Uterus (tissue), 2 donors: ENCODE data around the gene S100A1.

Experiments
- POLR2A ChIP-seq, 2 donors: fragments of 450-650 bp; IDR thresholded peaks; one replicate each; pipeline ENCODE4 v1.6.1; 2016; ENCODE audit warnings: antibody characterized with exemption in 2 of 2, mild to moderate bottlenecking in 1 of 2, moderate library complexity in 1 of 2
- TF ChIP-seq, protein P1 (sequence below), 4 experiments: fragments of 200-600 bp in 2 of 4; fragments of 450-650 bp in 2 of 4; sonication (generic) in 2 of 4; IDR thresholded peaks; one replicate each; pipeline ENCODE4 v1.5.1; 2016 to 2019; ENCODE audit warnings: antibody characterized with exemption in 4 of 4, mild to moderate bottlenecking in 2 of 4, moderate library complexity in 1 of 4

DNA sequence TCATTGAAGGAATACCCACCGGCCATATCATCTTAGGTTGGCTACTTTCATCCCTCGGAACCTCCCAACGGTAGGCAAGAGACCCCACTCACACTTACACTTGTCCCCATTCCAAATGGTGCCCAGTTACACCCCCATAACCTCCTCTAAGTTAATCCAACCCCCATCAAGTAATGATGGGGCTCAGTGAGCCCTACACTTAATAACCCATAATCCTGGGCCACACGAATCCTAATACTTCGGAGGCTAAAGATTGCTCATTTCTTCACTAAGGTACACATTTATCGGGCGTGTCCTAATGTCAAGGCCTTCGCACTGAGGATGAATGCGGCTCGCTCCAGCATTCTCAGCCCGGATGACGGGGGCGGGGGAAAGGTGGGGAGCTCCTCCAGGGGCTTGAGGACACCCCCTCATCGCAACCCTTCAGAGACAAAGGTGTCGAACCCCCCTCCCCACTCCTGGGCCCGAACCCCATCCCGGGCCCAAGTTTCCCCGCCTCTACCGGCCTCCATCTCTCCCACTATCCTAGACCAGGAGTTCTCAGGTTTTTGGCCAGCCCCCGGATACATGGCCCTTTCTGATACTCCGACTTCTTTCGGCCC lies 42.1 kb downstream of the S100A1 start:
- TF ChIP-seq, protein P1, sequence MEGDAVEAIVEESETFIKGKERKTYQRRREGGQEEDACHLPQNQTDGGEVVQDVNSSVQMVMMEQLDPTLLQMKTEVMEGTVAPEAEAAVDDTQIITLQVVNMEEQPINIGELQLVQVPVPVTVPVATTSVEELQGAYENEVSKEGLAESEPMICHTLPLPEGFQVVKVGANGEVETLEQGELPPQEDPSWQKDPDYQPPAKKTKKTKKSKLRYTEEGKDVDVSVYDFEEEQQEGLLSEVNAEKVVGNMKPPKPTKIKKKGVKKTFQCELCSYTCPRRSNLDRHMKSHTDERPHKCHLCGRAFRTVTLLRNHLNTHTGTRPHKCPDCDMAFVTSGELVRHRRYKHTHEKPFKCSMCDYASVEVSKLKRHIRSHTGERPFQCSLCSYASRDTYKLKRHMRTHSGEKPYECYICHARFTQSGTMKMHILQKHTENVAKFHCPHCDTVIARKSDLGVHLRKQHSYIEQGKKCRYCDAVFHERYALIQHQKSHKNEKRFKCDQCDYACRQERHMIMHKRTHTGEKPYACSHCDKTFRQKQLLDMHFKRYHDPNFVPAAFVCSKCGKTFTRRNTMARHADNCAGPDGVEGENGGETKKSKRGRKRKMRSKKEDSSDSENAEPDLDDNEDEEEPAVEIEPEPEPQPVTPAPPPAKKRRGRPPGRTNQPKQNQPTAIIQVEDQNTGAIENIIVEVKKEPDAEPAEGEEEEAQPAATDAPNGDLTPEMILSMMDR (IDR thresholded peaks at IDR 0.05), result no peak
- no peak for TF ChIP-seq POLR2A (IDR thresholded peaks at IDR 0.05)
